Retinal pigment epithelial cell (primary cell): Measurements from ENCODE around the gene ETNPPL.
A peak's percentile ranks its signal among the peaks of the same experiment; 100 is the strongest.

Source experiments
- DNase-seq: peaks from one replicate; pipeline ENCODE4 v3.0.0-alpha.2; 2010; ENCODE audit warnings: low read depth
- H3K4me3 ChIP-seq: 2 replicates; pipeline ENCODE4 v1.5.1; 2011; ENCODE audit warnings: mild to moderate bottlenecking, low read length, control low read depth, moderate library complexity
- TF ChIP-seq, protein P1 (sequence below): conservative IDR thresholded peaks from 2 replicates; pipeline ENCODE4 v1.5.1; 2011; ENCODE audit warnings: low read depth, low read length, control low read depth, inconsistent platforms

Gene ETNPPL

DNA sequence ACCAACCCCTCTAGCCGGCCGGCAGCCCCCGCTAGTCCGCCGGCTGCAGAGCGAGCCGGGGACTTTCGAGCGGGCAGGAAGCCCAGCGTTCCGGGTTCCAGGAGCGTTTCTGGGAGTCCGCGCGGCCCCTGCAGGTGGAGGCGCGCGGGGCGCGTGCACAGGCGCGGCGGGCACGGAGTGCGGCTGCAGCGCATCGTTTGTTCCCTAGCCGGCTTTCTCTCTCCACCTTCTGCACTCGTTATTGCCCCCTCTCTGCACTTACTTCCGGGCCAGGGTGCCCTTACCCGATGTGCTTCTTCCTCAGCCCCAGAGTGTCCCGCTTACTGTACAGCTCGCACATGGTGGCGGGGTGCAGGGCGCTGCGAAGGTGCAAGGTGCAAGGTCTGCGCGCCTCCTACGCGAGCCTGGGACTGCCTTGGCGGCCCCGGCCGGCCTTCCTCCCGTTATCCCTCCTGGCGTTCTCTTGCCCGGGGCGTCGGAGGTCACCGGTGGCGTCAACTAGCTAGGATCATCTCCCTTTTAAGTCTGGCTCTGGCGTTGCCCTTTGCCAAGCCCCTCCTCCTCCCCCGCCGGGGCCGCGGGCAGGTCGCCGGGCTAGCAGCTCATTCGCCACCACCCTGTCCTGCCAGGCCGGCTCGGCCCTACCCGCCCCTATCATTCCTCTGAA, at the start of gene ETNPPL:
Gene ETNPPL (minus strand): TSS at position 495 of the 667 bp plus-strand sequence. CDS start 155 bp downstream, at position 340.
- TF ChIP-seq, protein P1, sequence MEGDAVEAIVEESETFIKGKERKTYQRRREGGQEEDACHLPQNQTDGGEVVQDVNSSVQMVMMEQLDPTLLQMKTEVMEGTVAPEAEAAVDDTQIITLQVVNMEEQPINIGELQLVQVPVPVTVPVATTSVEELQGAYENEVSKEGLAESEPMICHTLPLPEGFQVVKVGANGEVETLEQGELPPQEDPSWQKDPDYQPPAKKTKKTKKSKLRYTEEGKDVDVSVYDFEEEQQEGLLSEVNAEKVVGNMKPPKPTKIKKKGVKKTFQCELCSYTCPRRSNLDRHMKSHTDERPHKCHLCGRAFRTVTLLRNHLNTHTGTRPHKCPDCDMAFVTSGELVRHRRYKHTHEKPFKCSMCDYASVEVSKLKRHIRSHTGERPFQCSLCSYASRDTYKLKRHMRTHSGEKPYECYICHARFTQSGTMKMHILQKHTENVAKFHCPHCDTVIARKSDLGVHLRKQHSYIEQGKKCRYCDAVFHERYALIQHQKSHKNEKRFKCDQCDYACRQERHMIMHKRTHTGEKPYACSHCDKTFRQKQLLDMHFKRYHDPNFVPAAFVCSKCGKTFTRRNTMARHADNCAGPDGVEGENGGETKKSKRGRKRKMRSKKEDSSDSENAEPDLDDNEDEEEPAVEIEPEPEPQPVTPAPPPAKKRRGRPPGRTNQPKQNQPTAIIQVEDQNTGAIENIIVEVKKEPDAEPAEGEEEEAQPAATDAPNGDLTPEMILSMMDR, result no peak
- H3K4me3 ChIP-seq, result peak within 1 kb of the TSS; percentile 73
- no peak for DNase-seq

- no peak overlapping the region for H3K4me3 ChIP-seq
- TF ChIP-seq, protein P1, result no peak
- DNase-seq, result no peak
Observed at GRCh38 chr4:108811486-108811885, 48.6 kb upstream of the ETNPPL start.

GRCh38 chr4:108810087-108810486, 47.2 kb upstream of the ETNPPL start:
- H3K4me3 ChIP-seq, result no peak overlapping the region
- no peak for DNase-seq
- TF ChIP-seq, protein P1, result no peak

DNA sequence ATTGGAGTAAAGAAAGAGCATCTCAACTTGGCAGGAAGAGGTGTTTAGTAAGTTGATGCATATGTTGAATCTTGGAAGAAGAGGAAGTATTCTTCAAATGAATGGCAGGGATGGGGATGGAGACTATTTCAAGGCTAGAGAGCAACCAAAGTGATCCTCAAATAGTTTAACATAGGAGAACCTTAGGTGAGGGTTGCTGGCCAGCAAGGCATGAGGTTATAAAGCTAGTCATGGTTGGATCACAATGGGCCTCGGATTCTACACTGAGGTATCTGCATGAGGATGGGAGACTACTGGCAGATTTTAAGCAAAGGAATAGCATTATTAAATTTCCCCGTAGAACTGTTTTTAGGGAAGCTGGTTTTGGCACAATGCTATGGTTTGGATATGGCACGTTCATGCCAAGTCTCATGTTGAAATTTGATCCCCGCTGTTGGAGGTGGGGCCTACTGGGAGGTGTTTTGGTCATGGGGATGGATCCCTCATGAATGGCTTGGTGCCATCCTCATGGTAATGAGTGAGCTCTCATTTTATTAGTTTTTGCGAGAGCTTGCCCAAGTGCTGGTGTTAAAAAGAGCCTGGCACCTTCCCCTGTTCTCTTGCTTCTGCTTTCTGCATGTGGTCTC, 41.9 kb upstream of the ETNPPL start:
- DNase-seq, result no peak
- no peak overlapping the region for H3K4me3 ChIP-seq
- TF ChIP-seq, protein P1, result no peak

DNA sequence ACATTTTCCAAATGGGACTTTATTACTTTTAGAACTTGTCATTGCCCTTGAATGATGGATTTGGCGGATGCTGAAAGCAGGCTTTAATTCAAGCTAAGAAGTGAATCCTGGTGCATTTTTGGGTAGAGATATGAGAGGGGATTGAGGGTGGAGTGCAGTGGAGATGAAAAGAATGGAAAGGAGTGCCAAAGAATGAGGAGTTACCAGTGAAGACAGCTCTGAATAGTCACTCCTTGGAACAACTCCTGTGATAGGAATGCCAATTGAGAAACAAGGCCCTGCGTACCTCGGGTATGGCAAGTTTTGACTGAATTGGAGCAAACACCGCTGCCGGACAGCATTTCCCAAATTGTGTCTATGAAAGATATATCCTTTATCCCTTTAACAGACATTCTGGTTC, 36.5 kb upstream of the ETNPPL start:
- no peak for DNase-seq
- H3K4me3 ChIP-seq, result no peak overlapping the region
- TF ChIP-seq, protein P1, result no peak

GRCh38 chr4:108796173-108796572, 33.3 kb upstream of the ETNPPL start:
- TF ChIP-seq, protein P1, result no peak

GRCh38 chr4:108795733-108796132, 32.9 kb upstream of the ETNPPL start:
- TF ChIP-seq, protein P1, result no peak
- H3K4me3 ChIP-seq, result no peak overlapping the region
- no peak for DNase-seq

More at GRCh38 chr4:108796173-108796572, 33.3 kb upstream of the ETNPPL start:
- H3K4me3 ChIP-seq, result no peak overlapping the region
- no peak for DNase-seq
